Spleen (tissue), 11 donors: ENCODE measurements around the gene ERGIC1. TPM values are rescaled to one million over a fixed set of nuclear protein-coding genes. Genes with fewer than 3 reads are reported as not detected.

Experiments
- DNase-seq: peaks from one replicate; pipeline ENCODE4 v3.0.0-alpha.2; 2020
- H3K27ac ChIP-seq, 8 donors: fragments of 200-600 bp; sonication (generic) in 7 of 8; 1 replicate in 4 of 8; 2 replicates in 4 of 8; pipeline versions ENCODE4 v1.5.0 to v1.8.0; 2016 to 2021; ENCODE audit warnings: inconsistent platforms in 4 of 8, mild to moderate bottlenecking in 4 of 8, moderate library complexity in 1 of 8
- H3K27me3 ChIP-seq, 7 donors: fragments of 200-600 bp; sonication (generic) in 6 of 7; replicated peaks in 1 of 7; 1 replicate in 4 of 7; 2 replicates in 3 of 7; pipeline versions ENCODE4 v1.5.0 to v1.8.0; 2016 to 2021; ENCODE audit warnings: inconsistent platforms in 3 of 7, mild to moderate bottlenecking in 1 of 7
- H3K36me3 ChIP-seq, 6 donors: fragments of 200-600 bp; sonication (generic) in 5 of 6; 1 replicate in 4 of 6; 2 replicates in 2 of 6; pipeline versions ENCODE4 v1.5.0 to v1.8.0; 2016 to 2021; ENCODE audit warnings: inconsistent platforms in 2 of 6
- H3K4me1 ChIP-seq, 6 donors: fragments of 200-600 bp; sonication (generic) in 5 of 6; 1 replicate in 3 of 6; 2 replicates in 3 of 6; pipeline versions ENCODE4 v1.5.0 to v1.8.0; 2016 to 2021; ENCODE audit warnings: inconsistent platforms in 3 of 6
- H3K4me3 ChIP-seq, 8 donors: fragments of 200-600 bp; sonication (generic) in 7 of 8; 1 replicate in 4 of 8; 2 replicates in 4 of 8; pipeline versions ENCODE4 v1.5.0 to v1.8.0; 2016 to 2021; ENCODE audit warnings: inconsistent platforms in 4 of 8, mild to moderate bottlenecking in 4 of 8, moderate library complexity in 2 of 8
- H3K9me3 ChIP-seq, 8 donors: fragments of 200-600 bp; sonication (generic) in 7 of 8; 1 replicate in 4 of 8; 2 replicates in 4 of 8; pipeline versions ENCODE4 v1.5.0 to v1.8.0; 2016 to 2021; ENCODE audit warnings: inconsistent platforms in 4 of 8
- CTCF ChIP-seq, 11 experiments: fragments of 200-600 bp in 7 of 11; fragments of 450-650 bp in 4 of 11; sonication (generic) in 4 of 11; IDR thresholded peaks in 8 of 11; conservative IDR thresholded peaks in 3 of 11; 1 replicate in 7 of 11; 2 replicates in 4 of 11; pipeline versions ENCODE4 v1.4.0 to v1.8.0; 2016 to 2021; ENCODE audit warnings: antibody characterized with exemption in 11 of 11, inconsistent platforms in 4 of 11, mild to moderate bottlenecking in 1 of 11
- POLR2A ChIP-seq, 3 donors: fragments of 450-650 bp; IDR thresholded peaks; one replicate each; pipeline ENCODE4 v1.5.1; 2017; ENCODE audit warnings: antibody characterized with exemption in 3 of 3, mild to moderate bottlenecking in 1 of 3
- POLR2AphosphoS5 ChIP-seq, 3 donors: sonication (generic); formaldehyde crosslinking; IDR thresholded peaks; one replicate each; pipeline ENCODE4 v1.5.1; 2017; ENCODE audit warnings: antibody characterized with exemption in 3 of 3
- WGBS, 5 donors: extraction: QIAGEN DNeasy Blood & Tissue Kit in 3 of 5; methylation state at CpG; one replicate each; pipeline versions ENCODE4 v1.1.5 to v1.1.7; 2013 to 2018; 5-methylcytosine and 5-hydroxymethylcytosine counted together
- intact Hi-C: fragments of 100-400 bp; cut with DNase I; formaldehyde crosslinking; loops from one replicate; pipeline ENCODE4 v1.15.0; 2023; ENCODE audit warnings: low total_unique reads
- polyA plus RNA-seq, 3 donors: library from polyadenylated mRNA; stranded (reverse); fragments of 200-250 nt; gene quantifications; one replicate each; pipeline ENCODE4 v1.2.1, GENCODE V29; 2013
- total RNA-seq, 7 donors: library from RNA; depleted of rRNA in 3 of 7; stranded (reverse); fragments of >200 nt in 3 of 7; fragmentation: NEBNext Ultra II Directional in 4 of 7; extraction: Animal tissue kit (Norgen Biotek cat#: 25700) in 4 of 7; gene quantifications; one replicate each; pipeline versions ENCODE4 v1.1.0 to v1.2.1, GENCODE V29; 2016 to 2021
- donor health status: healthy with polysubstance abuse.
- donor health status: DM: no; HTN: no; CAD: no; lungs with moderate emphysema.
- donor health status: DM: no; HTN: no; CAD: no.
- donor health status: Bipolar disorder and iron deficiency.
- donor health status: healthy.
- donor health status: DM: no; HTN: no; CAD: no.
- donor health status: DM: yes; HTN: yes; CAD: no.

The ERGIC1 gene
- total and polyA plus RNA-seq, 10 donors: 36.9 to 166 (median 125) TPM

- H3K27ac ChIP-seq: no peak overlapping the region
- H3K4me1 ChIP-seq: peaks cover 0 to 29% (median 13%) of the 10 kb centered on the region in 6 donors
- intact Hi-C loops: loop anchor here (10.0 kb wide), 1 partner anchor 313 kb away; no protein-coding TSS in a partner anchor
- no peak for DNase-seq
- H3K27me3 ChIP-seq: no peaks in the 10 kb centered on the region
- H3K36me3 ChIP-seq: peaks cover 0 to 26% (median 14%) of the 10 kb centered on the region in 6 donors
- no peak overlapping the region for H3K4me3 ChIP-seq
- no peaks in the 10 kb centered on the region for H3K9me3 ChIP-seq
- WGBS, 5 donors: 70 to 88% (median 85%) methylated on average over 3 of the region's 3 CpGs
- TF ChIP-seq POLR2AphosphoS5 (IDR thresholded peaks at IDR 0.05) (no peak), CTCF (IDR thresholded peaks at IDR 0.05 in 8 of 11, conservative IDR thresholded peaks at IDR 0.05 in 3 of 11) (no peak), POLR2A (IDR thresholded peaks at IDR 0.05) (no peak)
Observed at GRCh38 chr5:172971482-172971881, 137.4 kb downstream of the ERGIC1 start.

- peak overlapping the region in 1 of 8 donors; percentile 30 for H3K27ac ChIP-seq
- H3K9me3 ChIP-seq: no peaks in the 10 kb centered on the region
- intact Hi-C loops: loop anchor here (10.0 kb wide), 1 partner anchor 312 kb away; no protein-coding TSS in a partner anchor
- no peak for TF ChIP-seq POLR2A (IDR thresholded peaks at IDR 0.05)
- no peak for TF ChIP-seq POLR2AphosphoS5 (IDR thresholded peaks at IDR 0.05)
- TF ChIP-seq CTCF (IDR thresholded peaks at IDR 0.05 in 8 of 11, conservative IDR thresholded peaks at IDR 0.05 in 3 of 11): no peak
- peaks cover 0 to 29% (median 13%) of the 10 kb centered on the region in 6 donors for H3K4me1 ChIP-seq
- DNase-seq: no peak
- 94 to 97% (median 97%) methylated on average over 5 of the region's 5 CpGs for WGBS, 5 donors
- H3K36me3 ChIP-seq: peaks cover 0 to 26% (median 14%) of the 10 kb centered on the region in 6 donors
- no peak overlapping the region for H3K4me3 ChIP-seq
- peaks cover 0 to 2% (median 0%) of the 10 kb centered on the region in 7 donors for H3K27me3 ChIP-seq
Observed at GRCh38 chr5:172972552-172972951, 138.5 kb downstream of the ERGIC1 start.

GRCh38 chr5:172973127-172973916 is 139.3 kb downstream of the ERGIC1 start:
- Histone ChIP-seq H3K27ac (peak overlapping the region in 4 of 8 donors; percentile 16 to 39 (median 32)), H3K4me3 (no peak overlapping the region), H3K9me3 (no peaks in the 10 kb centered on the region), H3K4me1 (peaks cover 0 to 29% (median 13%) of the 10 kb centered on the region in 6 donors), H3K36me3 (peaks cover 0 to 20% (median 12%) of the 10 kb centered on the region in 6 donors), H3K27me3 (peaks cover 0 to 2% (median 0%) of the 10 kb centered on the region in 7 donors)
- 48 to 64% (median 56%) methylated on average over 3 of the region's 3 CpGs for WGBS, 5 donors
- TF ChIP-seq POLR2A (IDR thresholded peaks at IDR 0.05) (no peak), POLR2AphosphoS5 (IDR thresholded peaks at IDR 0.05) (peak in 1 of 3 donors; percentile 24)
- DNase-seq: no peak
- intact Hi-C loops: loop anchor here (10.0 kb wide), 1 partner anchor 311 kb away; no protein-coding TSS in a partner anchor

GRCh38 chr5:172973931-172974330 is 139.9 kb downstream of the ERGIC1 start:
- Histone ChIP-seq H3K27ac (peak overlapping the region in 2 of 8 donors; percentile 30 to 39), H3K4me3 (no peak overlapping the region), H3K9me3 (no peaks in the 10 kb centered on the region), H3K4me1 (peaks cover 0 to 31% (median 11%) of the 10 kb centered on the region in 6 donors), H3K36me3 (peaks cover 0 to 14% (median 10%) of the 10 kb centered on the region in 6 donors), H3K27me3 (peaks cover 0 to 2% (median 0%) of the 10 kb centered on the region in 7 donors)
- 78 to 90% (median 85%) methylated on average over 8 of the region's 8 CpGs for WGBS, 5 donors
- intact Hi-C loops: loop anchor here (10.0 kb wide), 1 partner anchor 311 kb away; no protein-coding TSS in a partner anchor
- DNase-seq: no peak
- no peak for TF ChIP-seq POLR2AphosphoS5 (IDR thresholded peaks at IDR 0.05)
- no peak for TF ChIP-seq POLR2A (IDR thresholded peaks at IDR 0.05)
- no peak for TF ChIP-seq CTCF (IDR thresholded peaks at IDR 0.05 in 8 of 11, conservative IDR thresholded peaks at IDR 0.05 in 3 of 11)
